GM18870 (cell line): ENCODE results near the gene NDUFS6.
"Not testable (repeated sequence)": the region's sequence is repeated elsewhere in the genome, so short reads cannot be mapped to it uniquely, and the experiment has no call there.

Experiments
- ATAC-seq: cut with Tn5 transposase; IDR thresholded peaks from one replicate; pipeline ENCODE4 v1.9.1; 2021; ENCODE audit warnings: moderate library complexity; ENCODE audit not compliant: unreplicated experiment

Gene NDUFS6

DNA sequence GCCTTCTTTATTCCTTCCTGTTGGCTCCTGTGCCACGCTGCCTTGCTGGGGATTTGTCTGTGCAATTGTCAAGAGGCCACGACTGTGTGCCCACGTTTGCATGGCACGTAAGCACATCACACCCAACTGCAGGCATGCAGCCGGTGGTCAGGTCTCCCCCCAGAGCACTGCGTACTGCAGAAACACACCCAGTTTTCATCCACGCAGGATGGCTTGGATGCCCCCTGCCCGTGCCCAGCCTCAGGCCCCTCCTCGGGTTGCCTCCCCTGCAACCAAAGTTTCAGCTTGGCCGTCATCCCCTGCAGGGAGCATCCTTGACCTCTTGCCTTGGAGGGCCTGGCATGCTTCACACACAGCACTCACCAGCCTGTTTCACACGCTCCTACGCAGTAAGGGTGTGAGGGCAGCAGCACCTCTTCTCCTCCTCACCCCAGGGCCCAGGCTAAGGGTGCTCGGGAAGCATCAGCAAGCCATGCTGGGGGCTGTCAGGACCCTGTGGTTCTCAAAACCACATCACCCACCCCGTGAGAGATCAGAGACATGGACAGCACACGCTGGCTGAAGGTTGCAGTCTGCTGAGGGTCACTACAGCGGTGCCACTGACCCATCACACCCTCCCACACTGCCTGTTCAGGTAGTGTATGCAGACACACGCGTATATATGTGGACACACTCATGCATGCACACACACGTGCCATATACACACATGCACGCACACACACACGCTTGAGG, 4.7 kb upstream of the NDUFS6 start:
- ATAC-seq, result no peak

DNA sequence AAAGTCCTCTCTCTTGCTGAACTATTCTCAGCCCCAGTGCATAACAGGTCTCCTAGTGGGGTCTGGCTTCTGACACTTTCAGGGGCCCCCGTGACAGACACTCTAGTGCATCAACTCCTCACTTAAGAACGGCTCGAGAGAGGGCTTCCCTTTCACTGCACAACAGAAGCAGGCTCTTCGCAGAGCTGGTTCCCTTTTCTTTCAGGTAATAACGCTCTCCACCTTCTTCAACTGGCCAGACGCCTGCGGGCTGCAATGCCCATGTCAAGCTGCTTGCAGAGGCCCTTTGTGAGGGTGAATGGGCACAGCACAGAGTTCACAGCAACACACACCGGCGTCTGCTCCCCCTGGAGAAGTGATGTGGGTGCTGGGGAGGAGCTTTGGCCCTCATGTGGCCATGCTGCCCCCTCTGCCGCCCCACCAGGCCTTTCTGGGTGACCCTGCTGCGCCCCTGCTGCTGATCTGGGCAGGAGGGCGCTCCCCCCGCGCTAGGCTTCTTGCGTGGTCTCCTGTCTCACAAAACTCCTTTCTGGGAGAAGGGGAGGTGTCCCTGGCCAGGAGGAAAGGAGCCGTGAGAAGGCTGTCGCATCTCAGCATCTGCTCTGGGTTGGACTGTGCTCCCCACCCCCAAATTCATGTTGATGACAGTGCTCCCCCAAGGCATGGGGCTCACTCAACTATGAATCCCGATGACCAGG, 4.0 kb upstream of the NDUFS6 start:
- ATAC-seq, result no peak

DNA sequence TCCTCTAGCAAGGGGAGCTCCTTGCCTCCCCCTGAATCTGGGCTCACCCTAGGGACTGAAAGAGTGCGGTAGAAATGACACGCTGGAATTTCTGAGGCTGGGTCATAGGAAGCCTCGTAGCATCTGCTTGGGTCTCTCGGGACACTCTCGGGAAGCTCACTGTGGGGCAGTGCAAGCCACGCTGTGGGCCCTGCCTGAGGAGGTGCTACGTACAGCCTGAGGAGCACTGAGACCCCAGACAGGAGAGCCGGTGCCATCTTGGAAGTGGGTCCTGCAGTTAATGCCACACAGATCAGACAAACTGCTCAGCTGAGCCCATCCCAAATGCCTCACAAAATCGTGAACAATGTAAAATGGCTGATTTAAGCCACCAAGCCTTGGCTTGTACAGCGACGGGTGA, 3.4 kb upstream of the NDUFS6 start:
- ATAC-seq, result no peak

DNA sequence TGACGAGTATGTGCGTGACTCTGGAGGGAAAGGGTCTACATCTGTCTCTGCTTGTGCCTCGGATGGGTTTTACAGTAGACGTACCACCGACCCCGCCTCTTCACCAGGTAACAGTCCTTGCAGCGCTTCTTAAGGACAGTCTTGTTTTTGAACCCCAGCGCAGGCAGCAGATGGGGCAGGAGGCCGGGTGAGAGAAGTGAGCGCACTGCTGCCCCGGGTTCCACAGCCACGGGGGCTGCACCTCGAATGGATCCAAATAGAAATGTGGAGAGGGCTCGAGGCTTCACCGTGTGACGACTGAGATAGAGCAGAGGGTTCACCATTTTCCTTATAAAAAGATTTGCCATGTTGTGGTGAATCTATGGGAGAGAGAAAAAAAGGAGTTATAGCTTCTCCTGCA, 2.6 kb upstream of the NDUFS6 start:
- ATAC-seq, result not testable (repeated sequence)

DNA sequence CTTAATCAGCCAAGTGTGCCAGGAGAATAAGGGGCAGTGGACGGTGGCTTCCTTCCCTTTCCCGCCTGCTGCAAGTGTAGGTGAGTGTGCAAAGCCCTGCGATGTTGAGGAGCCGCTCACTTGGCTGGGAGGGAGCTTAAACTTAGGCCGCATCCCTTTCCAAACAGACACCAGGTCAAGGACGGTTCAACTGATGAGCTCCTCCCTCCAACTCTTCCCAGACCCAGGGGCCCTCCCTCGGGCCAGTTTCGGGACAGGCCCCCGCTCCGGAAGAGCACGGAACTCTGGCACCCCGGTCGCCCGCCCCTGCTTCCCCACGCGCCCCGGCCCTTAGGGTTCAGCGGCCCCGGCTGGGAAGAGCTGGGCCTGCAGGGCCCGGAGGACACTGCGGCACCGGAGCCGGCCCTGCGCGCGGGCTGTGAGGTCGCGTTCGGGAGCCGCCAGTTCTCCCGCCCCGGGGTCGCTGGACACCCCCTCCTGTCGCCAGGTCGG, 2.1 kb upstream of the NDUFS6 start:
- no peak for ATAC-seq

DNA sequence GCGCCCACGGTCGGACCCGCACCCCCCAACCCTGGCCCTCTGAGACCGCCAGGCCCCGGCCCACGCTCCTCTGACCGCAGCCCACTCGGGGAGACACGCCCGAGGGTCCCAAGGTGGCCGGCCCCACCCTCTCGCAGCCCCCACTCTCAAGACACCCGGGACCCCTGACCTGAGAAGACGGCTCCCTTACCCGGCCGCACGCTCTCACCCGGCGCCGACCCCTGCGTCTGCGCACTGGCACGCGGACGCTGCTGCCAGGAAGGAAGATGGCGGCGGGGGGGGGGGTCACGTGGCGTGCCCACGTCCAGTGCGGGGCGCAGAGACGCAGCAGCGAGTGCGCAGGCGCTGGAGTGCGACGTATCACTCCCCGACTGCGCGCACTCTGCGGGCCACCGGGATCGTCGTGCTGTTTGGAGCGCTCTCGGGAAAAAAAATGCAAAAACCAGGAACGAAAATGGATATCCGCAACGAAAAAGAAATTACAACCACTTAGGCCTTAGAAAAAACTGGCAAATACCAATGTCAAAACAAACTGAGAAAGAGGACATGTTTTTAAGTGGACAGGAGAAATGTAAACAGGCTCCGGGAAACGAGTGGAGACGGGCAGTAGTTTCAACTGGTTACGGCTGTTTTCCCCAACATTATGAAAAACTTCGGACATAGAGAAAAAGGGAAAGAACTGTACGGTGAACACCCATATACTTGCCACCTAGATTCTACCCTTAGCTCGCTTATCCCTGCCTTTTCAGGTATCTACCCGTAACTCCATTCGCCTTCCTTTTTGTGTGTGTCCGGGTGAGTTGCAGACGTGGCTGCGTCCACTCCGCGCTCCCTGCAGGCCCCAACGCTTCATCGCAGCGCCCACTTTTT, 1.4 kb upstream of the NDUFS6 start, which contains the start of gene MRPL36:
TSS of gene MRPL36 (minus strand) at position 236 of the 870 bp plus-strand sequence. CDS start 902 bp downstream, outside the sequence.
- ATAC-seq, result no peak

DNA sequence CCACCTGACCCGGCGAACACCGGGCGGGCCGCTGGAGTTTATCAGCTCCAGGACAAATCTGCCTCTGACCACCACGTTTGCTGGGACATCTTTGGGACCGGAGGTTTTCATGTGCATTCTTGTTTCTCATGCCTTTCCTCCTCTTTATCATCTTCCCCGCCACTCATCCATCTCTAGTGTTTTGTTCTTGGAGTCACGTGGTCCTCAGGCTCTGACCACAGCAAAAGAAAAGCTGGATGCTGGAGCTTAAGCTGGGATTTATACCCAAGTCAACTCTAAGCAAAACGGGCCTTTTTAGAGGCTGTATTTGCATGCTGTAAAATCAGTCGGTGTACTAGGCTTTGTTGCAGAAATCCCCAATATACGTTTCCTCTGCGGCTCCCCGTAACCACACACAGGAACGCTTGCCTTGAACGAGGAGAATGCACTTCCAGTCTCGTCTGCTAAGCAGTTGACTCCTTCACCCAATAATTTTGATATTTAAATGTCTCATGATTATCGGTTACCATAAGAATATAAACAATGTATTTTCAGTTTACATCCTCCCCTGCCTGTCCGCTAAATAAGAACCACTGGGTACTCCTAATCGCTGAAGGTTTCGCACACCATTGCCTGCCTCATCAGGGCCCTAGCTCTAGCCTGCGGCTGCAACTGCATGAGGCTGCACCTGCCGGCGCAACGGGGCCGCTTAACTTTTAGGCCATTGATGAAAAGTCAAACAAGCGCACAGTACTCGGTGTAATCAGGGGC, 560 bp upstream of the NDUFS6 start:
- peak; percentile 44 for ATAC-seq

DNA sequence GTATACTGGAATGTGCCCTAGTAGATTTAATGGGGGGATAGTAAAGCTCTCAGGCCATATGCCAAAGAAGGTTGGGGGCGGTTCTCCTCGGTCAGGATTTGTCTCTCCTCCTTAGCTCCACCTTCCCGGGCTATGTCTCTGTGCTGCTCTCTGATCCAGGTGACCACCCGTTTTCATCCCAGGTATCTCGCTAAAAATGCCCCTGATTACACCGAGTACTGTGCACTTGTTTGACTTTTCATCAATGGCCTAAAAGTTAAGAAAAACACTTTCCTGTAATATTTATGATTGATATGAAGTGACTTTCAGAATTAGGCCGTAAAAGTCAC, 724 bp downstream of the NDUFS6 start:
- no peak for ATAC-seq

DNA sequence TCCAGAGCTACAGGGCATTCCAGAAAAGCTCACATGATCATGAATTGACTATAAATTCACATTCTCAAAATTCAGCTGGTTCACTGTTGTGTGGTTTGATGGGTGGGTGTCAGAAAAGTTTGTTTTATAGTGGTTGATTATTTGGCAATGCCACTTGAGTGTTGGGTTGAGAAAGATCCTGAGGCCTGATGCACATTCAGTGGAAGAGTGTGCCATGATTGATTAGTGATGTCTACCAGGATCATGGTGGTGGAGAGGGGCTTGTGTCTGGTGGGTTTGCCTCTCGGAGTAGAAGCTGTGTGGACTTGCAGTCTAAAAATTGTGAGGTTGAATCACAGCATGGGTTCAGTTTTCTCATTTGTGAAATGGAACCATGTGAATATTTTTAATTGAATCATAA, 2.0 kb downstream of the NDUFS6 start:
- no peak for ATAC-seq

DNA sequence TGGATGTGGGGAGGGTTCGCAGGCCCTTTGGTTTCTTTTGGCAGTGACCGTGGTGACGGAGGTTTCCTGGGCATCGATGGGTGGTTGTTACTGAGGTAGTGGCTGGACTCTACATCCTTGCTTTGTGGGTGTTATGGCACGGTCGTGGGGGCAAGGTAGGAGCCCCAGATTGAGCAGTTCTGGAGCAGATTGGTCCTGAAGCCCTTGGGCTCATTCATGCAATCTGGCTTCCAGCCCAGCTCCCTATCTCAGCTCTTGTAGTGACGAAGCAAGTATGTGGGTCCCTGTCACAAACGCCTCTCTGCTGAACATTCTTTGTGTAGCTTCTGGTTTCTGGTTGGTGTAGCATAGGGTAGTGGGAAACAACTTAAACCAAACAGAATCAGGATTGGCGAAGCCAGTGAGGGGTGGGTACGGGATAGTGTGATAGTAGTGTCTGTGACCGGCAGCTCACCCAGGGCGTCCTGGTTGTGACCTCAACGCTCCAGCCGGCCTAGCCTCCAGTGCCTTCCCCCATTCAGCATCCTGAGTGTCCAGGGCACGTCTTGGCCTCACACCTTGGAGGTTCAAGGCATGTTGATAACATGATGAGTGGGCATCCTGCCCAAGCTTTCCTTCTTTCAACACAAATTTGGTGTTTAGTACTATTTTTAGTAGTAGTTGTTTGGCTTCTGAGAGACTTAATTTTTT, 2.9 kb downstream of the NDUFS6 start:
- no peak for ATAC-seq

DNA sequence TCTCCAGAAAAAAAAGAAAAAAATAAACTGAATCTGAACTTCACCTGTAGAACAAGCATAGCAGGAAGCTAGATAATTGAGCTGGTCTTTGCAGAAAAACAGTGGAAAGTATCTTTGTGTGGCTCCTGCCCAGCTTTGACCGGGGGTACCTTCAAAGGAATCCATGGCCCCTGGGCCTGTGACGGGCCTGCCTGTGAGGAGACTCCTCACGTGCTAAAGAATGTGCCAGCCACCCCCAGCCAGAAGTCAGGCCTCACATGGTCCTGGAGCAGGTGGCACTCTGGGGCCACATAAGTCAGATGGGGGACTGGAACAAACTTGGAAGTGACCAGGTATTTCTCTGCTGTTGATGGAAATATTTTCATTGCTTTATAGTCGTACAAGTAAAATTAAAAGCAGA, 4.1 kb downstream of the NDUFS6 start:
- ATAC-seq, result no peak

DNA sequence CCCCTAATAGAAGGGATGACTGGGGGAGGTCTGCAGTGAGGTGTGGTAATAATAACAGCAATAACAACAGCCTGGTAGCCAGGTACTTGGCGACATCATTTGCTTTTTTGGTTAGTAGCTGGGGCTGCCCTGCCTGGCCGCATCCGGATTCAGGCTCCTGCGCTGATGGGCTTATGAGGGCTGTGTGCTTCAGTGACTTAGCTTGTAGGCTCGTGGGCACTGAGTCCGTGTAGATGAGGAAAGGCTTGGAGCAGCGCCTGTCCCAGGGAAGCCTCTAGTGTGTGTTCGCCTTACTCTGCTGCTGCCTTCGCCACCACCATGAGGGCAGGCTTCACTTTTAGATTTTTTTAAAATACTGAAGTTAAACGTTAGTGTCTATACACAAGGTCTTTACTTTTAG, 4.5 kb downstream of the NDUFS6 start:
- no peak for ATAC-seq

DNA sequence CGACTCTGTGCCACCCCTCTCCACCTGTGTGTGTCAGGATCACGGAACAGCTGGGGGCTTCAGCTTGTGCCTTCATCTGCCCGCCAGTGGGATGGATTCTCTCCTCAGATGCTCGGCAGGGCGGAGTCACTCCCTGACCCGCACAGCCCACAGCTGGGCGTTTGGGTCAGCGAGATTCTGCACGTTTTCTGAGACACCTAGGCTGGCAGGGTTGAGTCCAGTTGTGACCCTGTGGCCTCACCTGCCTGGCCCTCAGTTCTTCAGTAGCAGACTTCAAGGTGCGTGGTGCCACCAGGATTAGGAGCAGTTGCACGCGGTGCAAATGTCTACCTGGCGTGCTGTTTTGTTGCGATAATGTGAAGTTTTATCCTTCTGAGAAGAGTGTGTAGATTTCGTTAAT, 5.0 kb downstream of the NDUFS6 start:
- ATAC-seq, result no peak

DNA sequence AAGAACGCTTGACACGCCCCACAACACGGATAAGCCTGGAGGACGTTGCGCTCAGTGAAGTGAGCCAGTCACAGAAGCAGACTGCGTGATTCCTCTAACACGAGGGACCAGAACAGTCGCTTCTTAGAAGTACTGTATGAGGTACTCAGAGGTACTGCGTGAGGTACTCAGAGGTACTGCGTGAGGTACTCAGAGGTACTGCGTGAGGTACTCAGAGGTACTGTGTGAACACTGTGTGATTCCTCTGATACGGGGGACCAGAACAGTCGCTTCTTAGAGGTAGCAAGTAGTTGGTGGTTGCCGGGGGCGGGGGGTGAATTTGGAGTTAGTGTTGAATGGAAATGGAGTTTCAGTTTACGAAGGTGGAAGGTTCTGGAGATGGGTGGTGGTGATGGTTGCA, 5.8 kb downstream of the NDUFS6 start:
- ATAC-seq, result no peak

DNA sequence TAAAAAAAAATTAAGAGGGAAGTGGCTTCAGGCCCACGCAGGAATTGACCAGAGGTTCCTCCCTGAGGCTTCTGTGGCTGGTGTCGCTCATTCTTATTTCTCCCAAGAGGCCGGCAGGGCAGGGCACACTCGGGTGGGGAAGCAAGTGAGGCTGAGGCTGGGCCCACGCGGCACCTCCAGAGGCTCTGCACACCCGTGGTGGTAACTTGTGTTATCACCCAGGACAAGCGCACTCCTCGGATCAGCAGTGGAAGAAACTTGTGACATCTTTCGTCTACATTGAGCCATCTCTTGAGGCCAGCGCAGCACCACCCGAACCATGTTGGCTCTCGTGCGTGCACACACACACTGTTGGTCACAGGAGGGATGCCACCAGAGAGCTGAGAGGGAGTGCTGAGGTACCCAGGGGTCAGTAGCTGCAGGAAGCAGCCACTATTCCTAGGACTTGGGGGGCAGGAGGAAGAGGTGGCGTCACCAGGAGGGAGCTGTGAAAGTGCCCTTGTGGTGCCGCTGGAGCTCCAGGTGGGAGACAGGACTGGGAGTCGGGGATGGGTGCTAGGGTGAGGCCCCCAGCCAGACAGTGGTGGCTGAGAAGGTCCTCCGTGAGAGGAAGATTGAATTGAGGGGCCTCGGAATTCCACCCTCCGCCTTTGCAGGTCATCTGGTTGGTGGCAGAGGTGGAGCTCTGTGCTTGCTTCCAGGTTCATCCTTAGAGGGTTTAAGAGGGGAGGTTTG, 6.4 kb downstream of the NDUFS6 start:
- no peak for ATAC-seq

DNA sequence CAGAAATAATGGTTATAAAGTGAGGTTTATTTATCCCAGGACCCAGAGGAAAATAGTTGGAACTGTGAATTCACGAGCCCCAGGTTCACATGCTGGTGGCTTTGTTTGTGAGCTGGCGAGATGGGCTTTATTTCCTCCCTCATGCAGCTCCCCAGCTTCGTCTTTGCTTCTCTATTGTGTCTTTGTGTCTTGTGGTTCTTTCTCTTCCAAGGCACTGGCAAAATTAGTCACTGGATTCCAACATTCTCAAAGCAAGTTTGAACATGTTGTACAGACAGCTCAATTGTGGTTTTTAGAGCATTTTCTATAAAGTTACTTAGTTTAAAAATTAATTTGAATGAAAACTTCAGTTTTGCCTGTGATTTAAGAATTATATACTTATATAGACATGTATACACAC, 7.2 kb downstream of the NDUFS6 start:
- ATAC-seq, result no peak

DNA sequence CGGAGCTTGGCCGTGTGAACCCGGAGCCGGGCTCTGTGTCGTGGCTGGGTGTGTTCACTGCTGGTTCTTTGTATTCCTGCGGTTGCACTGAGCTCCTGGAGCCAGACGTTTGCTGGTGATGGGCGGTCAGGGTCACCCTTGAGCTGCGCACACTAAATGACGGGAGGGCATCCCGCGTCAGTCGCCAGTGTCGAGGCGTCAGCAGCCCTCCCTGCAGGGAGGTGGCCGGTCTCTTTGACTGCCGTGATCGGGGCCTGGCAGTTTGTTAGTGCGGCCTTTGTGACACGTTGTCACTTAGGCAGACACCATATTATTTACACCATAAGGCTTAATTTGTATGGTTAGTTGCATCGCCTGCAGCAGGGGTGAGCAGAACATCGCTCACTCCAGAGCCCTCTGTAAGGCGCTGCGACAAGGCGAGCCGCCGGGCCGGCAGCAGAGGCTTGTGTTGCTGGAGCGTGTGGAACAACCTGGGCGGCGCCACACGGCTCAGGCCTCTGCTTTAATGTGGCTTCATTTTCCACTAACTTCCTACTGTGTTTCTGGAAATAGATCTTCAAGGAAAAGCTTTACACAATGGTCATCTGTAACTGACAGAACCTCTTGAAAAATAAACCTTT, 8.3 kb downstream of the NDUFS6 start:
- no peak for ATAC-seq

DNA sequence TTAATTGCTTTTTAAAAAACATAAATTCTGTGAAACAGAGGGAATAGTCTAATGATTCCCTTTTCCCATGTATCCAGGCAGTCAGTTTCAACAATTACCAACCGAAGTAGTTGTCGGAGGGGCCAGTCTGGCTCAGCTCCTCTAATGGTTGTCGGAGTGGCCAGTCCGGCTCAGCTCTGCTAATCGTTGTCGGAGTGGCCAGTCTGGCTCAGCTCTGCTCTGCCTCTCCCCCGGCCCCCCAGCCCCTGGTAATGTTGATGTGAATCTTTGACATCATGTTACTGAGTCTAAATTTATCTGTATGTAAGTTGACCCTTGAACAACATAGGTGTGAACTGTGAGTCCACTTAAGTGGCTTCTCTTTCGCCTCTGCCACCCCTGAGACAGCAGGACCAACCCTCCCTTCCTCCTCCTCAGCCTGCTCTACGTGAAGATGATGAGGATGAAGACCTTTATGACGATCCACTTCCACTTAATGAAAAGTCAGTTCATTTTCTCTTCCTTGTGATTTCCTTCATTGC, 9.4 kb downstream of the NDUFS6 start:
- no peak for ATAC-seq
